ENCODE results near the gene HNRNPA3.

The HNRNPA3 gene

DNA sequence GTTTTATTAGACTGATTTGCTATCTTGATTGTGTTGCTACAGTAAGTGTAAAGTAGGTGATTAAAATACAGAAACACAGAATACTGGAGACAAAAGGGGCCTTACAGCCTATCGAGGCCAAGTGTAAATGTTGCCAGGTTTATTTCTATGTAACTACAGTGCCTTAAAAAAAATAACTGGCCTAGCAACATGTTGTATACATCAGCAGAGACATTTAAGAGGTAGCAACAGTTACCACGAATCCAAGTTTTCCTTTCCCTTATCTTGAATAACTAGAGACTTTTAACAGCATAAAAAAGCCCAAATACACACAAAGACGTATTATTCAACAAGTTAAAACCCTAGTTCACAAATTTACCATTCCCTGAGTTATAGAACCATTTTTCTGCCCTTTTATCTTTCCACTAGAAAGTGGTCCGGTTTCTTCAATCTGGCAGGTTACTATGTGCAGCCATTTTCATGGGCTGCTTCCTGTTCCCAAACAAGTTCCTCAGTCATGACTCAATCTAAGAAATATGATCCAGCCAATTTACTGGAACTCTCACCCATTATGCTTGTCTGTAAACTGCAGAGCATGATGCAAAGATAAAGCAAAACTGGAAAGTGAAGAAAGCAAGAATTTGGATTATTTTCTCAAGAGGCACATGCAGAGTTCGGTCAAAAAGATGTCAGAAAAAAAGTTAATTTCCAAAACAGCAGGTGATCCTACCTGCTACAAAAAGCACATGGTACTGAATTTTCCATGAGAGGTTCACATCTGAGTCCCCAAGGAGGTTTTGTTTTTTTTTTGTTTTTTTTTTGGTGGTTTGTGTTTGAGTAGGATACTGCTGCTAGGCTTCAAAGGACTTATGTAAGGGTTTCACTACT is 29.8 kb downstream of the HNRNPA3 start:
- Histone ChIP-seq H3K27me3 (ENCODE audit: insufficient read depth, low read depth, severe bottlenecking) (no peaks in the 10 kb centered on the region), H3K9me3 (ENCODE audit: severe bottlenecking) (no peaks in the 10 kb centered on the region), H3K27ac (no peak overlapping the region), H3K4me3 (ENCODE audit: low read depth, low read length) (no peak overlapping the region), H3K36me3 (no peaks in the 10 kb centered on the region)
- DNase-seq, result no peak
- TF ChIP-seq CTCF (IDR thresholded peaks at IDR 0.05; ENCODE audit: low read depth, low read length), result no peak

DNA sequence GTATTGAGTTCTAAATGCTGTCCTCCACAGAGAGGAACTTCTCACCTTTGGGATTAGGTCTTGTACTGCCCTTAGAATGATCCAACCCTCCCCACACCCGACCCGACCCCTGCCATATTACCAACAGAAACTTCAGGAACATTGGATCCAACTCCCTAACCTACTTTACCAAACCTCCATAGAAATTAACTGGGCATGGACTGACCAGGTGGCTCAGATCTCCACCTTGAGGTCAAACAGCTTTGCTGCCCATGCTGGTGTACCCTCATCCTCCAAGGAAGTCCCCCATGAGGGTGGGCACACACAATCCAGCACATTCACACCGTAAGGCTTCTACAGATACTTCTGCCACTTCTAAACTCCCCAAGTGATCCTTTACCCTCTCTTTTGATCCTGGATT is 30.5 kb downstream of the HNRNPA3 start:
- Histone ChIP-seq H3K36me3 (no peaks in the 10 kb centered on the region), H3K27me3 (ENCODE audit: insufficient read depth, low read depth, severe bottlenecking) (no peaks in the 10 kb centered on the region), H3K9me3 (ENCODE audit: severe bottlenecking) (no peaks in the 10 kb centered on the region), H3K27ac (no peak overlapping the region), H3K4me3 (ENCODE audit: low read depth, low read length) (no peak overlapping the region)
- no peak for TF ChIP-seq CTCF (IDR thresholded peaks at IDR 0.05; ENCODE audit: low read depth, low read length)
- no peak for DNase-seq

GRCh38 chr2:177243476-177243875 is 30.9 kb downstream of the HNRNPA3 start:
- H3K36me3 ChIP-seq, result no peaks in the 10 kb centered on the region
- H3K27ac ChIP-seq, result no peak overlapping the region
- H3K4me3 ChIP-seq (ENCODE audit: low read depth, low read length), result no peak overlapping the region
- H3K9me3 ChIP-seq (ENCODE audit: severe bottlenecking), result no peaks in the 10 kb centered on the region
- DNase-seq, result no peak
- TF ChIP-seq CTCF (IDR thresholded peaks at IDR 0.05; ENCODE audit: low read depth, low read length), result no peak
- no peaks in the 10 kb centered on the region for H3K27me3 ChIP-seq (ENCODE audit: insufficient read depth, low read depth, severe bottlenecking)

GRCh38 chr2:177244244-177244771 is 31.7 kb downstream of the HNRNPA3 start:
- Histone ChIP-seq H3K27me3 (ENCODE audit: insufficient read depth, low read depth, severe bottlenecking) (no peaks in the 10 kb centered on the region), H3K4me3 (ENCODE audit: low read depth, low read length) (no peak overlapping the region), H3K27ac (no peak overlapping the region), H3K9me3 (ENCODE audit: severe bottlenecking) (no peaks in the 10 kb centered on the region), H3K36me3 (no peaks in the 10 kb centered on the region)
- no peak for TF ChIP-seq CTCF (IDR thresholded peaks at IDR 0.05; ENCODE audit: low read depth, low read length)
- DNase-seq, result no peak

- Histone ChIP-seq H3K27me3 (ENCODE audit: insufficient read depth, low read depth, severe bottlenecking) (no peaks in the 10 kb centered on the region), H3K9me3 (ENCODE audit: severe bottlenecking) (no peaks in the 10 kb centered on the region), H3K27ac (no peak overlapping the region), H3K36me3 (no peaks in the 10 kb centered on the region), H3K4me3 (ENCODE audit: low read depth, low read length) (no peak overlapping the region)
- DNase-seq, result no peak
- TF ChIP-seq CTCF (IDR thresholded peaks at IDR 0.05; ENCODE audit: low read depth, low read length), result no peak
Observed at GRCh38 chr2:177245010-177245422, 32.4 kb downstream of the HNRNPA3 start.
